IMR-90 (cell line): ENCODE data around the gene MLKL. TPM values are rescaled to one million over a fixed set of nuclear protein-coding genes. Genes with fewer than 3 reads are reported as not detected.

Experiments used
- ATAC-seq: fragments of 200-7000 bp; cut with Tn5 transposase; 2 replicates; pipeline ENCODE4 v1.9.1; 2020; ENCODE audit warnings: low read depth, mild to moderate bottlenecking, moderate library complexity
- BruUV-seq: library from RNA; stranded (reverse); fragments of 400-500 nt; replicated peaks from 2 replicates; lab custom pipeline; 2021; lab: Mats Ljungman, UMichigan
- CTCF ChIA-PET: fragments of 300-600 bp; formaldehyde crosslinking; extraction: SDS; loops from one replicate; lab custom pipeline; 2021; ENCODE audit warnings: antibody characterized with exemption; lab: Yijun Ruan, JAX
- POLR2A ChIA-PET: fragments of 300-600 bp; sonication (Branson Sonifier 250); formaldehyde crosslinking; loops from one replicate; lab custom pipeline; 2022; ENCODE audit warnings: antibody characterized with exemption; ENCODE audit not compliant: unreplicated experiment; lab: Charles Lee
- DNase-seq: peaks from one replicate; pipeline ENCODE4 v3.0.0; 2013
- H2AFZ ChIP-seq: replicated peaks from 2 replicates; pipeline ENCODE3; 2013; ENCODE audit warnings: low read length, mild to moderate bottlenecking; ENCODE audit not compliant: poor library complexity
- H2AK5ac ChIP-seq: 2 replicates; pipeline ENCODE4 v1.6.1; 2013; ENCODE audit warnings: low read depth, low read length, inconsistent platforms
- H2AK9ac ChIP-seq: replicated peaks from 2 replicates; pipeline ENCODE3; 2013; ENCODE audit warnings: mild to moderate bottlenecking, low read depth, low read length, moderate library complexity; ENCODE audit not compliant: poor library complexity
- H2BK120ac ChIP-seq: 2 replicates; pipeline ENCODE4 v1.6.1; 2013; ENCODE audit warnings: low read depth, low read length, inconsistent platforms
- H2BK15ac ChIP-seq: 3 replicates; pipeline ENCODE4 v1.6.1; 2013; ENCODE audit warnings: low read depth, low read length, inconsistent platforms
- H2BK20ac ChIP-seq: 2 replicates; pipeline ENCODE4 v1.6.1; 2013; ENCODE audit warnings: low read depth, mild to moderate bottlenecking, inconsistent platforms, low read length, moderate library complexity
- H2BK5ac ChIP-seq: 2 replicates; pipeline ENCODE4 v1.6.1; 2013; ENCODE audit warnings: mild to moderate bottlenecking, low read depth, low read length, inconsistent platforms; ENCODE audit not compliant: poor library complexity, severe bottlenecking
- H3K14ac ChIP-seq: replicated peaks from 2 replicates; pipeline ENCODE4 v1.6.1; 2013; ENCODE audit warnings: low read depth, low read length, inconsistent platforms
- H3K18ac ChIP-seq: 2 replicates; pipeline ENCODE4 v1.6.1; 2013; ENCODE audit warnings: low read depth, low read length, control low read depth
- H3K23ac ChIP-seq: 2 replicates; pipeline ENCODE4 v1.6.1; 2013; ENCODE audit warnings: low read depth, low read length, inconsistent platforms
- H3K27ac ChIP-seq: 2 replicates; pipeline ENCODE4 v1.5.1; 2013; ENCODE audit warnings: mild to moderate bottlenecking, control low read depth, low read length; ENCODE audit not compliant: insufficient read depth
- H3K27me3 ChIP-seq: 2 replicates; pipeline ENCODE4 v1.6.1; 2013; ENCODE audit warnings: low read length; ENCODE audit not compliant: control insufficient read depth, insufficient read depth
- H3K36me3 ChIP-seq: 2 replicates; pipeline ENCODE4 v1.6.1; 2013; ENCODE audit warnings: low read length, mixed read lengths; ENCODE audit not compliant: control insufficient read depth, insufficient read depth
- H3K4ac ChIP-seq: 2 replicates; pipeline ENCODE4 v1.6.1; 2013; ENCODE audit warnings: low read depth, low read length, inconsistent platforms
- H3K4me1 ChIP-seq: 2 replicates; pipeline ENCODE4 v1.6.1; 2013; ENCODE audit warnings: low read length, mixed read lengths; ENCODE audit not compliant: control insufficient read depth, insufficient read depth
- H3K4me2 ChIP-seq: 2 replicates; pipeline ENCODE4 v1.6.1; 2013; ENCODE audit warnings: low read depth, mild to moderate bottlenecking, control low read depth, low read length, moderate library complexity
- H3K4me3 ChIP-seq: 2 replicates; pipeline ENCODE4 v1.5.1; 2013; ENCODE audit warnings: low read depth, mild to moderate bottlenecking, control low read depth, low read length, moderate library complexity; ENCODE audit not compliant: insufficient read depth
- H3K56ac ChIP-seq: 2 replicates; pipeline ENCODE4 v1.6.1; 2013; ENCODE audit warnings: low read length, inconsistent platforms; ENCODE audit not compliant: insufficient read depth; ENCODE audit errors: extremely low read depth
- H3K79me1 ChIP-seq, 2 experiments: 2 replicates each; pipeline ENCODE4 v1.6.1; 2013; ENCODE audit warnings: low read length in 2 of 2, inconsistent platforms in 1 of 2, low read depth in 1 of 2
- H3K9ac ChIP-seq: 2 replicates; pipeline ENCODE4 v1.6.1; 2013; ENCODE audit warnings: low read depth, low read length, control low read depth
- H3K9me1 ChIP-seq: 2 replicates; pipeline ENCODE4 v1.6.1; 2013; ENCODE audit warnings: low read length, inconsistent platforms; ENCODE audit not compliant: insufficient read depth
- H3K9me3 ChIP-seq: 2 replicates; pipeline ENCODE4 v1.6.1; 2013; ENCODE audit warnings: low read length; ENCODE audit not compliant: control insufficient read depth, insufficient read depth
- H4K20me1 ChIP-seq: 2 replicates; pipeline ENCODE4 v1.6.1; 2013; ENCODE audit warnings: low read length, inconsistent platforms; ENCODE audit not compliant: insufficient read depth
- H4K5ac ChIP-seq: 2 replicates; pipeline ENCODE4 v1.6.1; 2013; ENCODE audit warnings: mild to moderate bottlenecking, low read depth, low read length, control low read depth
- H4K8ac ChIP-seq, 2 experiments: 2 replicates each; pipeline ENCODE4 v1.6.1; 2013; ENCODE audit warnings: low read depth in 2 of 2, low read length in 2 of 2, control low read depth in 1 of 2, inconsistent platforms in 1 of 2
- H4K91ac ChIP-seq: 2 replicates; pipeline ENCODE4 v1.6.1; 2013; ENCODE audit warnings: low read depth, low read length, inconsistent platforms; ENCODE audit not compliant: insufficient read depth
- ELK1 ChIP-seq: fragments of 150-350 bp; IDR thresholded peaks from 2 replicates; pipeline ENCODE4 v1.6.1; 2016; ENCODE audit warnings: low read depth, mild to moderate bottlenecking, low read length, moderate library complexity, borderline replicate concordance
- RFX5 ChIP-seq: IDR thresholded peaks from 2 replicates; pipeline ENCODE4 v1.8.0; 2012; ENCODE audit warnings: low read depth, mild to moderate bottlenecking, low read length, moderate library complexity
- WGBS, 2 experiments: methylation state at CpG; one replicate each; pipeline versions ENCODE4 v1.1.5 to v1.1.7; 2013; ENCODE audit warnings: missing lambda C conversion rate in 2 of 2; ENCODE audit not compliant: insufficient read length in 1 of 2; ENCODE audit errors: extremely low coverage in 2 of 2; 5-methylcytosine and 5-hydroxymethylcytosine counted together
- dilution Hi-C: fragments of 300-500 bp; cut with HindIII; formaldehyde crosslinking; loops from one replicate; pipeline ENCODE4 v1.14.3; 2018; ENCODE audit warnings: low sequenced_read_pairs; ENCODE audit not compliant: unreplicated experiment
- in situ Hi-C: fragments of 300-500 bp; cut with MboI; formaldehyde crosslinking; loops from 3 replicates; pipeline ENCODE4 v1.14.3; 2019; ENCODE audit warnings: low sequenced_read_pairs, inconsistent platforms, mixed read lengths
- intact Hi-C: fragments of 100-400 bp; cut with micrococcal nuclease; formaldehyde crosslinking; loops from 2 replicates; pipeline ENCODE4 v1.10.0; 2022
- polyA plus RNA-seq, 3 experiments: library from polyadenylated mRNA; depleted of rRNA; stranded (reverse); fragments of >200 nt; gene quantifications; 2 replicates each; pipeline ENCODE4 v1.2.3, GENCODE V29; 2012; ENCODE audit warnings: low replicate concordance in 1 of 3
- total RNA-seq: library from RNA; depleted of rRNA; stranded (reverse); fragments of >200 nt; gene quantifications from 2 replicates; pipeline ENCODE4 v1.2.3, GENCODE V29; 2012

MLKL gene
- total and polyA plus RNA-seq, 2 of the 4 experiments (the other 2 are of a cell fraction) = 3.6 to 4.5 TPM

- ATAC-seq (no peak), DNase-seq (no peak)
- Histone ChIP-seq H2AFZ (peak overlapping the region; percentile 81), H2BK120ac (peak overlapping the region; percentile 22; the same call in 1 of the 2 replicates), H3K4me1 (peaks cover 17% of the 10 kb centered on the region), H3K4ac (no peak overlapping the region; the same call in 1 of the 2 replicates), H4K8ac (peak overlapping the region in 1 of 2 experiments; percentile 28; a peak in 2 of 4 replicates), H3K9ac (no peak overlapping the region), H4K5ac (no peak overlapping the region), H3K27ac (no peak overlapping the region), H4K20me1 (no peaks in the 10 kb centered on the region), H2BK15ac (no peak overlapping the region), H3K4me3 (no peak overlapping the region), H3K56ac (no peak overlapping the region), H3K4me2 (no peak overlapping the region), H2AK5ac (no peak overlapping the region), H2AK9ac (peak overlapping the region; percentile 82), H3K18ac (no peak overlapping the region), H2BK5ac (no peak overlapping the region), H3K36me3 (no peaks in the 10 kb centered on the region), H3K79me1 (no peaks in the 10 kb centered on the region), H3K23ac (no peak overlapping the region), H3K14ac (no peak overlapping the region), H4K91ac (0 out of 2 replicates have a peak overlapping the region, but pooled peaks have one; percentile 51), H3K9me3 (peaks cover 4% of the 10 kb centered on the region; the same call in 1 of the 2 replicates), H3K27me3 (0 out of 2 replicates have a peak, but pooled peaks cover 3% of the 10 kb centered on the region), H3K9me1 (no peaks in the 10 kb centered on the region; the same call in 1 of the 2 replicates), H2BK20ac (no peak overlapping the region)
- TF ChIP-seq ELK1 (no peak), RFX5 (no peak)
- no CpG with 5 or more reads among the region's 11 CpGs for WGBS, 2 experiments
- dilution Hi-C loops = no loop called here
- POLR2A ChIA-PET = no interaction called here
- in situ Hi-C loops = no loop called here
- CTCF ChIA-PET = interaction anchor here (1.0 kb wide), 1 partner anchor 17 kb away, joined by 3 read pairs; no protein-coding TSS in a partner anchor
- intact Hi-C loops = no loop called here
- BruUV-seq = no TSS peak
Observed at GRCh38 chr16:74729783-74730683, 29.4 kb upstream of the MLKL start.
